ENCODE measurements around the gene DEFB114.

- TF ChIP-seq SUZ12 (IDR thresholded peaks at IDR 0.05; ENCODE audit: extremely low read depth, insufficient read depth, insufficient read length) (no peak), YY1 (IDR thresholded peaks at IDR 0.05; ENCODE audit: insufficient read depth, insufficient read length) (no peak)
Observed at GRCh38 chr6:49911252-49911651, 52.7 kb downstream of the DEFB114 start.
